Prostate gland (tissue), 2 donors: ENCODE results near the gene FAM110A. TPM values are rescaled to one million over a fixed set of nuclear protein-coding genes. Genes with fewer than 3 reads are reported as not detected.
A peak's percentile ranks its signal among the peaks of the same experiment; 100 is the strongest.

ENCODE experiments used
- DNase-seq: peaks from one replicate; pipeline ENCODE4 v3.0.0-alpha.2; 2019; ENCODE audit warnings: low spot score
- H3K27ac ChIP-seq, 2 donors: fragments of 200-600 bp; sonication (generic); 2 replicates each; pipeline ENCODE4 v1.5.1; 2017 to 2019
- H3K27me3 ChIP-seq: fragments of 200-600 bp; sonication (generic); replicated peaks from 2 replicates; pipeline ENCODE4 v1.5.1; 2019; ENCODE audit not compliant: insufficient read depth
- H3K36me3 ChIP-seq, 2 donors: fragments of 200-600 bp; sonication (generic); 1 replicate in 1 of 2; 2 replicates in 1 of 2; pipeline versions ENCODE4 v1.5.1 to v1.8.1; 2017 to 2019
- H3K4me1 ChIP-seq: fragments of 200-600 bp; sonication (generic); replicated peaks from 2 replicates; pipeline ENCODE4 v1.5.1; 2019
- H3K4me3 ChIP-seq, 2 donors: fragments of 200-600 bp; sonication (generic); 2 replicates each; pipeline ENCODE4 v1.5.1; 2017 to 2019
- H3K9me3 ChIP-seq: fragments of 200-600 bp; sonication (generic); 2 replicates; pipeline ENCODE4 v1.5.1; 2017
- POLR2A ChIP-seq: fragments of 450-650 bp; IDR thresholded peaks from one replicate; pipeline ENCODE4 v1.6.1; 2016; ENCODE audit warnings: antibody characterized with exemption, mild to moderate bottlenecking
- POLR2AphosphoS5 ChIP-seq: sonication (generic); formaldehyde crosslinking; IDR thresholded peaks from one replicate; pipeline ENCODE4 v1.6.1; 2017; ENCODE audit warnings: antibody characterized with exemption
- WGBS: methylation state at CpG from one replicate; pipeline ENCODE4 v1.1.5; 2018; 5-methylcytosine and 5-hydroxymethylcytosine counted together
- intact Hi-C: fragments of 100-400 bp; cut with DNase I; formaldehyde crosslinking; loops from one replicate; pipeline ENCODE4 v1.14.2; 2022
- total RNA-seq, 2 donors: library from RNA; depleted of rRNA; stranded (reverse); fragments of >200 nt; gene quantifications; one replicate each; pipeline ENCODE4 v1.1.0, GENCODE V29; 2016
- TF ChIP-seq, protein P1 (sequence below), 4 experiments: fragments of 200-600 bp in 2 of 4; fragments of 450-650 bp in 2 of 4; sonication (generic) in 2 of 4; IDR thresholded peaks; 1 replicate in 3 of 4; 2 replicates in 1 of 4; pipeline ENCODE4 v1.5.1; 2016 to 2019; ENCODE audit warnings: antibody characterized with exemption in 4 of 4, mild to moderate bottlenecking in 2 of 4, moderate library complexity in 2 of 4

The FAM110A gene
- total RNA-seq, 2 donors from 2014 or later, result 15.5 to 33.0 TPM

DNA sequence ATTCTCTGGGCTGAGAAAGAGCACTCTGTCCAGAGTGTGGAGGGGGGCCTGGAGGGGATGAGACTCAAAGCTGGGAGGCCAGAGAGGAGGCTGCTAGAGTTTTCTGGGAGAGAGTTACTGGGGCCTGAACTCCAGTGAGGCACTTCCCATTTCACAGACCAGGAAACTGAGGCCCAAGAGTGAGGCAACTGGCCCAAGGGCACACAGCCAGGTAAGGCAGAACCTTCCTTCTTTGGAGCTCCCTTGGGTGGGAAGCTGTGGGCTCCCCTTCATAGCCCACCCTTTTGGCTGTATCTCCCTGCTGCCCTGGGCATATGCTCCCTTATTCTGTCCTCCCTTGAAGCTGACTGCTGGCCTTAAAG lies 48.2 kb downstream of the FAM110A start:
- Histone ChIP-seq H3K27ac (no peak overlapping the region), H3K4me3 (no peak overlapping the region), H3K4me1 (no peaks in the 10 kb centered on the region), H3K27me3 (no peaks in the 10 kb centered on the region), H3K9me3 (no peaks in the 10 kb centered on the region), H3K36me3 (no peaks in the 10 kb centered on the region)
- intact Hi-C loops, result no loop called here
- TF ChIP-seq, protein P1, sequence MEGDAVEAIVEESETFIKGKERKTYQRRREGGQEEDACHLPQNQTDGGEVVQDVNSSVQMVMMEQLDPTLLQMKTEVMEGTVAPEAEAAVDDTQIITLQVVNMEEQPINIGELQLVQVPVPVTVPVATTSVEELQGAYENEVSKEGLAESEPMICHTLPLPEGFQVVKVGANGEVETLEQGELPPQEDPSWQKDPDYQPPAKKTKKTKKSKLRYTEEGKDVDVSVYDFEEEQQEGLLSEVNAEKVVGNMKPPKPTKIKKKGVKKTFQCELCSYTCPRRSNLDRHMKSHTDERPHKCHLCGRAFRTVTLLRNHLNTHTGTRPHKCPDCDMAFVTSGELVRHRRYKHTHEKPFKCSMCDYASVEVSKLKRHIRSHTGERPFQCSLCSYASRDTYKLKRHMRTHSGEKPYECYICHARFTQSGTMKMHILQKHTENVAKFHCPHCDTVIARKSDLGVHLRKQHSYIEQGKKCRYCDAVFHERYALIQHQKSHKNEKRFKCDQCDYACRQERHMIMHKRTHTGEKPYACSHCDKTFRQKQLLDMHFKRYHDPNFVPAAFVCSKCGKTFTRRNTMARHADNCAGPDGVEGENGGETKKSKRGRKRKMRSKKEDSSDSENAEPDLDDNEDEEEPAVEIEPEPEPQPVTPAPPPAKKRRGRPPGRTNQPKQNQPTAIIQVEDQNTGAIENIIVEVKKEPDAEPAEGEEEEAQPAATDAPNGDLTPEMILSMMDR (IDR thresholded peaks at IDR 0.05), result no peak
- TF ChIP-seq POLR2AphosphoS5 (no peak), POLR2A (no peak)
- no peak for DNase-seq

DNA sequence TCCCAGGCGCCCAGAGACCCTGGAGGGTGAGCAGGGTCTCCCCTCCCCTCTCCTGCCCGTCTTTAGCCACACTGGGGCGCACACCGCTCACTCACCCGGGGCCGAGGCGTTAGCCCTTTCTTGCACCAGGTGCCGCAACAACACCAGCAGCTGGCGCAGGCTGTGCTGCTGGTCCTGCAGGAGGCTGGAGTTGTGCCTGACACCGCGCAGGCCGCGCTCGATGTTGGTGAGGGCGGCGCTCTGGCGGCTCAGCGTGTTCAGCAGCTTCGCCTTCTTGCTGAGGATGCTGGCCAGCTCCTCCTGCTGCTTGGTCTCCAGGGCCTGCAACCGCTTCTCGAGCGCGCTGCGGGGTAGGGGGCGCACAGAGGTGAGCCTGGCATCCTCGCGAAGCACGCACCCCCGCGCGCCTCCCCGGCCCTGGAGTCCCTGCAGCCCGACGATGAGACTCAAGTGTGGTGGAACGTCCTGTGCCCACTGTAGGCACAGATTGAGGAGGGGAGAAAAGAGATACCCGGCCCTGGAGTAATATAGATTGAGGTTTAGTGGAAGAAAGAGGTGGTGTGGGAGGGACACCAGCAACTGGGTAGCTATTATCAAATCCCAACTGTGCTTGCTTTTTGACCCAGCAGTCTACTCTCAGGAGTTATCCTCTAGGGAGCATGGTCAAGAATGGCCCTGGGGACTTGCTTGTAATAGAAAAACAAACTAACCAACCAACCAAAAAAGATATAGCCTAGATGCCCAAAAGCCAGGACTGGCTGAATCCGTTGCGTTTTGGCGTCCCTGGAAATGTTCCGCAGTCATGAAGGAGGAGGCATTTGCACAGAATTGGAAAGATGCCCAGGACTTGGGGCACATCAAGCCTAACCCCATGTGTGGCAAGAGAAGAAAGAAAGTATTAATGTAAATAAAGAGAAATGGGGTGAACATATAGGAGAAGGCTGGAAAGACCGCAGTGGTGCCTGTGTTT lies 51.8 kb downstream of the FAM110A start:
- 12% methylated on average over 38 of the region's 41 CpGs for WGBS
- H3K27me3 ChIP-seq, result no peaks in the 10 kb centered on the region
- intact Hi-C loops, result no loop called here
- H3K4me3 ChIP-seq, result no peak overlapping the region
- no peak overlapping the region for H3K27ac ChIP-seq
- H3K9me3 ChIP-seq, result no peaks in the 10 kb centered on the region
- peak; percentile 69 for DNase-seq
- TF ChIP-seq POLR2A (no peak), POLR2AphosphoS5 (peak; percentile 54)
- TF ChIP-seq, protein P1 (IDR thresholded peaks at IDR 0.05), result peak in 3 of 4 experiments; percentile 37 to 40 (median 38)
- no peaks in the 10 kb centered on the region for H3K36me3 ChIP-seq
- peaks cover 5% of the 10 kb centered on the region for H3K4me1 ChIP-seq

DNA sequence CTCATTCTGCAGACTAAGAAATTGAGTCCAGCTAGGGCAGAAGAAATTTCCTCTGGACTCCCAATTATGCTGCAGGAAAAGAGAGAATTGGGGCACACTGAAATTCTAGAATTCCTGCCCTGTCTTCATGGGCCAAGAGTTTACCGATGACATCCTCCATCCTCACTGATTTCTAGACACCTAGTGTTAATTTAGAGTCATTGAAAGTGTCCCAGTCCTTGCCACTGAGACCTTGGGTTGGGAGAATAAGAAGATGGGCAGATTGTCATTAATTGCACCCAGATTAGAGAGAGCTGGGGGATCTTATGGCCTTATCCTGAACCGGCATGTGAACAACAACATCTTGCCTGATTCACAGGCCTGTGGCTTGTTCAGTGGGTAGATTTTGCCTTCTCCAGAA lies 53.6 kb downstream of the FAM110A start:
- intact Hi-C loops, result no loop called here
- H3K36me3 ChIP-seq, result no peaks in the 10 kb centered on the region
- H3K9me3 ChIP-seq, result no peaks in the 10 kb centered on the region
- DNase-seq, result no peak
- H3K4me3 ChIP-seq, result no peak overlapping the region
- H3K27ac ChIP-seq, result no peak overlapping the region
- H3K27me3 ChIP-seq, result no peaks in the 10 kb centered on the region
- TF ChIP-seq POLR2A, result no peak
- TF ChIP-seq, protein P1 (IDR thresholded peaks at IDR 0.05), result no peak
- no peak for TF ChIP-seq POLR2AphosphoS5
- peaks cover 14% of the 10 kb centered on the region for H3K4me1 ChIP-seq
- WGBS, result 87% methylated on average over 2 of the region's 2 CpGs

DNA sequence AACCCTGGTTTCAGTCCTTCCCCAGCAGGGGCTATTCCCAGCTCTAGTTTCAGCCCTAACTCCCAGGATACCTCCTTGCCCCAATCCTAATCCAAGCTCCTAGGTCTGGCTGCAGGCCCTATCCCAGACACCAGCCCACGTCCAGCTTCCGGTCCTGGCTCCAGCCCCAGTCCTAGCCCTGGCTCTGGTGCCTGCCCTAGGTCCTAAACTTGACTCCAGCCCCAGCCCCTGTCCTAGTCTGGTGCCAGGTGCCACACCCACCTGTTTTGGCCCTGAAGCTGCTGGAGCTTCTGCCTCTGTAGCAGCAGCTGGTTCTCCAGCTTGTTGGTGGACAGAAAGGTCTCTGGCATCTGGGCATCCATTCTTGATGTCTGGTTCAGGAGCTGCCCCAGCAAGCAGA lies 54.5 kb downstream of the FAM110A start:
- intact Hi-C loops, result no loop called here
- Histone ChIP-seq H3K4me3 (no peak overlapping the region), H3K36me3 (no peaks in the 10 kb centered on the region), H3K27ac (no peak overlapping the region), H3K4me1 (peaks cover 14% of the 10 kb centered on the region), H3K9me3 (no peaks in the 10 kb centered on the region), H3K27me3 (no peaks in the 10 kb centered on the region)
- TF ChIP-seq, protein P1 (IDR thresholded peaks at IDR 0.05), result no peak
- TF ChIP-seq POLR2A (no peak), POLR2AphosphoS5 (no peak)
- WGBS, result 63% methylated on average over 2 of the region's 2 CpGs
- no peak for DNase-seq

DNA sequence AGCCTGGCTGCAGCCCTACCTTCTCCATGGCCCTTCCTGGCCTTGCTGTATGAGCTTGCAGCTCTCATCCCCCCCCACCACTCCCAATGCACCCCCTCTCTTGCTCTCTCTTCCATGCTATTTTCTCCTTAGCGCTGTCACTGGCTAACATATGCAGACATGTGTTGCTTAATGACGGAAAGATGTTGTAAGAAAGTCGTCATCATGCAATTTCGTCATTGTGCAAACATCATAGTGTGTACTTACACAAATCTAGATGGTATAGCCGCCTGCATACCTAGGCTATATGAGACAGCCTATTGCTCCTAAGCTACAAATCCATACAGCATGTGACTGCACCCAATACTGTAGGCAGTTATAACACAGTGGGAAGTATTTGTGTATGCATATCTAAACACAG lies 55.6 kb downstream of the FAM110A start:
- DNase-seq, result no peak
- H3K27ac ChIP-seq, result no peak overlapping the region
- H3K4me1 ChIP-seq, result peaks cover 14% of the 10 kb centered on the region
- 75% methylated on average over 5 of the region's 5 CpGs for WGBS
- H3K27me3 ChIP-seq, result no peaks in the 10 kb centered on the region
- no peaks in the 10 kb centered on the region for H3K36me3 ChIP-seq
- TF ChIP-seq POLR2AphosphoS5 (no peak), POLR2A (no peak)
- TF ChIP-seq, protein P1 (IDR thresholded peaks at IDR 0.05), result no peak
- no peaks in the 10 kb centered on the region for H3K9me3 ChIP-seq
- intact Hi-C loops, result no loop called here
- no peak overlapping the region for H3K4me3 ChIP-seq
